ENCODE measurements around the gene POR. TPM values are rescaled to one million over a fixed set of nuclear protein-coding genes. Genes with fewer than 3 reads are reported as not detected.

Gene POR
- total and polyA plus RNA-seq, 2 of the 13 experiments (the other 11 are each of a cell fraction or from before 2014, with no cell fraction given): 145 to 266 TPM

DNA sequence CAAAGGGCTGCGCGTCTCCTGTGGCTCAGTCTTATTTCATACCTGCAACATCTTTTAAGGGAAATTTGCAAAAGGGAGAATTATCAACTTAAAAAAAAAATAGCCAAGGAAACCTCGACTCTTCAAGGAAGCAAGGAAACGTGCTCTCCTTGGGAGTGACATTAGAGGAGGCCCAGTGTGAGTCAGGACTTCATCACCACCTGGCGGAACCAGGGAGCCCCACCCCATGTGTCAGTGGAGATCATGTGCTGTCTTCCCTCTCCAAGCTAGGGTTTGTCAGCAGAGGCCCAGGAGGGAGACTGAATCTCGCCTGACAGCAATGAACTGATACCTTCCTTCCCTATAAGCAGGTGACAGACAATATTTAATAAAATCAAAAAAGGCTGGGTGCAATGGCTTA is 28.9 kb downstream of the POR start:
- 96% methylated on average over 6 of the region's 6 CpGs for WGBS (ENCODE audit: low lambda C conversion rate)
- ATAC-seq (no peak), FAIRE-seq (no peak), DNase-seq (ENCODE audit: low spot score) (no peak)
- BruUV-seq (replicated peaks): TSS peak; percentile 12
- Histone ChIP-seq H3K9me3 (ENCODE audit: low read length) (no peaks in the 10 kb centered on the region), H3K27ac (ENCODE audit: extremely low read length, insufficient read depth, low read length) (no peak overlapping the region), H2AFZ (ENCODE audit: low read length) (no peak overlapping the region), H3K4me3 (replicated peaks in 1 of 3; ENCODE audit: insufficient read depth in 1 of 3, low read depth in 2 of 3, low read length in 3 of 3) (no peak overlapping the region), H4K20me1 (ENCODE audit: insufficient read depth, low read length) (peaks cover 87% of the 10 kb centered on the region), H3K4me2 (ENCODE audit: low read depth, low read length) (no peak overlapping the region), H3K36me3 (replicated peaks in 1 of 2; ENCODE audit: control insufficient read depth in 1 of 2, insufficient read depth in 2 of 2, low read length in 2 of 2) (peaks cover 14 to 52% of the 10 kb centered on the region in 2 experiments), H3K9ac (ENCODE audit: insufficient read depth, low read depth, low read length) (no peak overlapping the region), H3K27me3 (ENCODE audit: control insufficient read depth in 1 of 2, insufficient read depth in 2 of 2, low read length in 2 of 2) (no peaks in the 10 kb centered on the region), H3K4me1 (ENCODE audit: insufficient read depth, low read length) (peaks cover 69% of the 10 kb centered on the region), H3K79me2 (ENCODE audit: insufficient read depth, low read length) (peaks cover 97% of the 10 kb centered on the region)
- in situ Hi-C loops (cut with HindIII; ENCODE audit: extremely low pct_ligation_motif_present, low pct_unique_long_range_greater_than_20kb): no loop called here
- ChIA-PET POLR2A (no interaction called here), CTCF (ENCODE audit: low intra/inter-chr PET ratio, low total read pairs) (no interaction called here)
- TF ChIP-seq NAIF1 (CRISPR knock-in tag; IDR thresholded peaks at IDR 0.05; ENCODE audit: borderline replicate concordance): no peak
- TF ChIP-seq, protein P1, sequence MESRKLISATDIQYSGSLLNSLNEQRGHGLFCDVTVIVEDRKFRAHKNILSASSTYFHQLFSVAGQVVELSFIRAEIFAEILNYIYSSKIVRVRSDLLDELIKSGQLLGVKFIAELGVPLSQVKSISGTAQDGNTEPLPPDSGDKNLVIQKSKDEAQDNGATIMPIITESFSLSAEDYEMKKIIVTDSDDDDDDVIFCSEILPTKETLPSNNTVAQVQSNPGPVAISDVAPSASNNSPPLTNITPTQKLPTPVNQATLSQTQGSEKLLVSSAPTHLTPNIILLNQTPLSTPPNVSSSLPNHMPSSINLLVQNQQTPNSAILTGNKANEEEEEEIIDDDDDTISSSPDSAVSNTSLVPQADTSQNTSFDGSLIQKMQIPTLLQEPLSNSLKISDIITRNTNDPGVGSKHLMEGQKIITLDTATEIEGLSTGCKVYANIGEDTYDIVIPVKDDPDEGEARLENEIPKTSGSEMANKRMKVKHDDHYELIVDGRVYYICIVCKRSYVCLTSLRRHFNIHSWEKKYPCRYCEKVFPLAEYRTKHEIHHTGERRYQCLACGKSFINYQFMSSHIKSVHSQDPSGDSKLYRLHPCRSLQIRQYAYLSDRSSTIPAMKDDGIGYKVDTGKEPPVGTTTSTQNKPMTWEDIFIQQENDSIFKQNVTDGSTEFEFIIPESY (CRISPR knock-in tag; IDR thresholded peaks at IDR 0.05): peak; percentile 44; the same call in 1 of the 2 replicates
- intact Hi-C loops (cut with micrococcal nuclease; ENCODE audit: unreplicated experiment): no loop called here

DNA sequence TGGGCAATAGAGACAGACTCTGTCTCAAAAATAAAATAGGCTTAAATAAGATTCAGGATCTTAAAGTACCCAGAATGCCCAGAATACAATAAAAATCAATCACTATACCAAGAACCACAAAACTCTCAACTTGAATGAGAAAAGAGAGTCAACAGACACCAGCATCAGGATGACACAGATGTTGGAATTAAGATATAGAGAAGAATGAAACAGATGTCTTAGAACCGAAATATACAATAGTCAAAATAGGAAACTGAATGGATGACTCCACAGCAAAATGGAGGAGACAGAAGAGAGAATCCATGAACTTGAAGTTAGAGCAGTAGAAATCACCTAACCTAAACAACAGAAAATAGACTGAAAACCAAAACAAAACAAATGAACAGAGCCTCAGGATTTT is 29.6 kb downstream of the POR start:
- in situ Hi-C loops (cut with HindIII; ENCODE audit: extremely low pct_ligation_motif_present, low pct_unique_long_range_greater_than_20kb) (no loop called here), intact Hi-C loops (cut with micrococcal nuclease; ENCODE audit: unreplicated experiment) (no loop called here)
- BruUV-seq (replicated peaks): no TSS peak
- ChIA-PET CTCF (ENCODE audit: low intra/inter-chr PET ratio, low total read pairs) (no interaction called here), POLR2A (no interaction called here)
- H2AFZ ChIP-seq (ENCODE audit: low read length): no peak overlapping the region
- H3K27me3 ChIP-seq (ENCODE audit: control insufficient read depth in 1 of 2, insufficient read depth in 2 of 2, low read length in 2 of 2): no peaks in the 10 kb centered on the region
- H3K9me3 ChIP-seq (ENCODE audit: low read length): no peaks in the 10 kb centered on the region
- no peak for FAIRE-seq
- H3K4me3 ChIP-seq (replicated peaks in 1 of 3; ENCODE audit: insufficient read depth in 1 of 3, low read depth in 2 of 3, low read length in 3 of 3): no peak overlapping the region
- H4K20me1 ChIP-seq (ENCODE audit: insufficient read depth, low read length): peaks cover 87% of the 10 kb centered on the region
- peaks cover 12 to 47% of the 10 kb centered on the region in 2 experiments for H3K36me3 ChIP-seq (replicated peaks in 1 of 2; ENCODE audit: control insufficient read depth in 1 of 2, insufficient read depth in 2 of 2, low read length in 2 of 2)
- H3K4me2 ChIP-seq (ENCODE audit: low read depth, low read length): no peak overlapping the region
- WGBS (ENCODE audit: low lambda C conversion rate): 93% methylated on average over 1 of the region's 1 CpG
- ATAC-seq: no peak
- peak overlapping the region; percentile 60 for H3K27ac ChIP-seq (ENCODE audit: extremely low read length, insufficient read depth, low read length)
- 0 out of 2 replicates have a peak overlapping the region, but pooled peaks have one; percentile 2 for H3K9ac ChIP-seq (ENCODE audit: insufficient read depth, low read depth, low read length)
- peaks cover 75% of the 10 kb centered on the region for H3K4me1 ChIP-seq (ENCODE audit: insufficient read depth, low read length)
- peaks cover 95% of the 10 kb centered on the region for H3K79me2 ChIP-seq (ENCODE audit: insufficient read depth, low read length)
- no peak for DNase-seq (ENCODE audit: low spot score)
- no peak for TF ChIP-seq ZNF180 (CRISPR knock-in tag; IDR thresholded peaks at IDR 0.05; ENCODE audit: borderline replicate concordance, low read depth)
- TF ChIP-seq REPIN1 (CRISPR knock-in tag; IDR thresholded peaks at IDR 0.05; ENCODE audit: borderline replicate concordance, low read depth): no peak
- no peak for TF ChIP-seq TRIM24 (CRISPR knock-in tag; IDR thresholded peaks at IDR 0.05)
- TF ChIP-seq ZNF382 (CRISPR knock-in tag; IDR thresholded peaks at IDR 0.05; ENCODE audit: borderline replicate concordance): no peak
- no peak for TF ChIP-seq ZNF3 (CRISPR knock-in tag; IDR thresholded peaks at IDR 0.05)
- no peak for TF ChIP-seq ZKSCAN5 (CRISPR knock-in tag; IDR thresholded peaks at IDR 0.05)
- TF ChIP-seq ARNT2 (CRISPR knock-in tag; IDR thresholded peaks at IDR 0.05; ENCODE audit: low read depth): no peak
- no peak for TF ChIP-seq HCFC1 (IDR thresholded peaks at IDR 0.05; ENCODE audit: low read depth, low read length)
- no peak for TF ChIP-seq MAFK (conservative IDR thresholded peaks at IDR 0.05 in 1 of 2, IDR thresholded peaks at IDR 0.05 in 1 of 2; ENCODE audit: low read length in 2 of 2)
- TF ChIP-seq, protein P2, sequence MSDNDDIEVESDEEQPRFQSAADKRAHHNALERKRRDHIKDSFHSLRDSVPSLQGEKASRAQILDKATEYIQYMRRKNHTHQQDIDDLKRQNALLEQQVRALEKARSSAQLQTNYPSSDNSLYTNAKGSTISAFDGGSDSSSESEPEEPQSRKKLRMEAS (IDR thresholded peaks at IDR 0.05): no peak
- TF ChIP-seq SOX6 (IDR thresholded peaks at IDR 0.05): no peak
- TF ChIP-seq SOX6 (CRISPR knock-in tag; IDR thresholded peaks at IDR 0.05): no peak
- TF ChIP-seq HMG20B (CRISPR knock-in tag; conservative IDR thresholded peaks at IDR 0.05): no peak
- TF ChIP-seq CHD2 (IDR thresholded peaks at IDR 0.05; ENCODE audit: low read depth, low read length): no peak
- TF ChIP-seq EZH2 (conservative IDR thresholded peaks at IDR 0.05; ENCODE audit: low read depth, low read length): no peak
- TF ChIP-seq ZNF891 (CRISPR knock-in tag; IDR thresholded peaks at IDR 0.05): no peak
- TF ChIP-seq, protein P3, sequence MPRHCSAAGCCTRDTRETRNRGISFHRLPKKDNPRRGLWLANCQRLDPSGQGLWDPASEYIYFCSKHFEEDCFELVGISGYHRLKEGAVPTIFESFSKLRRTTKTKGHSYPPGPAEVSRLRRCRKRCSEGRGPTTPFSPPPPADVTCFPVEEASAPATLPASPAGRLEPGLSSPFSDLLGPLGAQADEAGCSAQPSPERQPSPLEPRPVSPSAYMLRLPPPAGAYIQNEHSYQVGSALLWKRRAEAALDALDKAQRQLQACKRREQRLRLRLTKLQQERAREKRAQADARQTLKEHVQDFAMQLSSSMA (CRISPR knock-in tag; IDR thresholded peaks at IDR 0.05): no peak
